HL-60/S4 (cell line): Measurements from ENCODE around the gene FZD4.
"Not testable (repeated sequence)": the region's sequence is repeated elsewhere in the genome, so short reads cannot be mapped to it uniquely, and the experiment has no call there.

Experiments used
- in situ Hi-C: fragments of 300-500 bp; cut with MboI; formaldehyde crosslinking; loops from 2 replicates; pipeline ENCODE4 v1.14.3; 2022; ENCODE audit warnings: low sequenced_read_pairs

Gene FZD4

GRCh38 chr11:86977441-86978050, 22.4 kb upstream of the FZD4 start:
- in situ Hi-C loops, result no loop called here

GRCh38 chr11:86972734-86973133, 17.5 kb upstream of the FZD4 start:
- in situ Hi-C loops, result no loop called here

- in situ Hi-C loops, result no loop called here
Measured at GRCh38 chr11:86969258-86969657, 14.1 kb upstream of the FZD4 start.

GRCh38 chr11:86967601-86968000, 12.4 kb upstream of the FZD4 start:
- in situ Hi-C loops, result not testable (repeated sequence)

- in situ Hi-C loops, result no loop called here
Measured at GRCh38 chr11:86957976-86958646, 2.9 kb upstream of the FZD4 start.

- in situ Hi-C loops, result no loop called here
Measured at GRCh38 chr11:86956905-86957195, 1.7 kb upstream of the FZD4 start.

- in situ Hi-C loops, result no loop called here
Measured at GRCh38 chr11:86955111-86955360, 159 bp downstream of the FZD4 start.

GRCh38 chr11:86954269-86955110, 705 bp downstream of the FZD4 start:
- in situ Hi-C loops, result no loop called here

GRCh38 chr11:86952221-86952875, 2.8 kb downstream of the FZD4 start:
- in situ Hi-C loops, result no loop called here

- in situ Hi-C loops, result no loop called here
Measured at GRCh38 chr11:86951706-86952105, 3.5 kb downstream of the FZD4 start.

- in situ Hi-C loops, result no loop called here
Measured at GRCh38 chr11:86950661-86950995, 4.6 kb downstream of the FZD4 start.

GRCh38 chr11:86949995-86950660, 5.1 kb downstream of the FZD4 start:
- in situ Hi-C loops, result loop anchor here (25.0 kb wide), 2 partner anchors 337 to 462 kb away; no protein-coding TSS in a partner anchor

- in situ Hi-C loops, result loop anchor here (25.0 kb wide), 2 partner anchors 339 to 464 kb away; no protein-coding TSS in a partner anchor
Measured at GRCh38 chr11:86948733-86949132, 6.5 kb downstream of the FZD4 start.

- in situ Hi-C loops, result loop anchor here (25.0 kb wide), 2 partner anchors 340 to 465 kb away; no protein-coding TSS in a partner anchor
Measured at GRCh38 chr11:86947541-86947940, 7.7 kb downstream of the FZD4 start.

GRCh38 chr11:86943505-86943904, 11.7 kb downstream of the FZD4 start:
- in situ Hi-C loops, result loop anchor here (25.0 kb wide), 2 partner anchors 344 to 469 kb away; no protein-coding TSS in a partner anchor

- in situ Hi-C loops, result loop anchor here (25.0 kb wide), 2 partner anchors 345 to 470 kb away; no protein-coding TSS in a partner anchor
Measured at GRCh38 chr11:86941871-86942599, 13.2 kb downstream of the FZD4 start.

- in situ Hi-C loops, result loop anchor here (25.0 kb wide), 2 partner anchors 346 to 471 kb away; no protein-coding TSS in a partner anchor
Measured at GRCh38 chr11:86941077-86941870, 13.9 kb downstream of the FZD4 start.

GRCh38 chr11:86940122-86940777, 14.9 kb downstream of the FZD4 start:
- in situ Hi-C loops, result loop anchor here (25.0 kb wide), 2 partner anchors 347 to 472 kb away; no protein-coding TSS in a partner anchor
